Measurements from ENCODE around the gene RIC8A.

DNA sequence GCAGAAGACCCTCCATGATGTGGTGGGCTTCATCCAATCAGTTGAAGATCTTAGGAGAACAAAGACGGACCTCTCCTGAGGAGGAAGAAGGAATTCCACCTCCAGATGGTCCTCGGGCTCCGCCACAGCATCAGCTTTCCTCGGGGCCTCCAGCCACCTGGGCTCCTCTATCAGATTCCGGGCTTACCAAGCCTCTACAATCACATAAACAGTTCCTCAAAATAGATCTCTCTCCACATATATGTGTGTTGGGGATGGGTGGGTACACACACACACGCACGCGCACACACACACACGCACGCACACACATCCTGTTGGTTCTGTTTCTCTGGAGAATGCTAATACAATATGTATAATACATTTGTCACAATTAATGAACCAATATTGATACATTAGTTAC lies 51.9 kb downstream of the RIC8A start:
- no peak for TF ChIP-seq EZH2 (conservative IDR thresholded peaks at IDR 0.05; ENCODE audit: low read depth, low read length)
- TF ChIP-seq PHF5A (CRISPR knock-in tag; IDR thresholded peaks at IDR 0.05; ENCODE audit: low read depth, unreplicated experiment): no peak
- no peak for TF ChIP-seq CTCF (CRISPR knock-in tag; IDR thresholded peaks at IDR 0.05)
- TF ChIP-seq HMGXB4 (CRISPR knock-in tag; IDR thresholded peaks at IDR 0.05; ENCODE audit: borderline replicate concordance in 1 of 2, low read depth in 1 of 2): no peak
- no peak for TF ChIP-seq SMARCC2 (IDR thresholded peaks at IDR 0.05)
- TF ChIP-seq POLR2A (IDR thresholded peaks at IDR 0.05; ENCODE audit: insufficient read depth in 1 of 2, low read depth in 2 of 2, low read length in 2 of 2): no peak
- TF ChIP-seq ZSCAN31 (CRISPR knock-in tag; IDR thresholded peaks at IDR 0.05; ENCODE audit: low read depth): no peak
- TF ChIP-seq SIN3A (IDR thresholded peaks at IDR 0.05; ENCODE audit: borderline replicate concordance, low read depth, low read length): no peak
- no peak for TF ChIP-seq ETV6 (CRISPR knock-in tag; conservative IDR thresholded peaks at IDR 0.05)
- TF ChIP-seq MAFF (IDR thresholded peaks at IDR 0.05; ENCODE audit: low read depth, low read length): no peak
- TF ChIP-seq JUN (CRISPR knock-in tag; IDR thresholded peaks at IDR 0.05): no peak
